HG03095 (cell line): ENCODE results near the gene ZBP1.

Experiments used
- ATAC-seq: cut with Tn5 transposase; IDR thresholded peaks from one replicate; pipeline ENCODE4 v1.9.1; 2021; ENCODE audit warnings: moderate library complexity; ENCODE audit not compliant: unreplicated experiment

The ZBP1 gene

DNA sequence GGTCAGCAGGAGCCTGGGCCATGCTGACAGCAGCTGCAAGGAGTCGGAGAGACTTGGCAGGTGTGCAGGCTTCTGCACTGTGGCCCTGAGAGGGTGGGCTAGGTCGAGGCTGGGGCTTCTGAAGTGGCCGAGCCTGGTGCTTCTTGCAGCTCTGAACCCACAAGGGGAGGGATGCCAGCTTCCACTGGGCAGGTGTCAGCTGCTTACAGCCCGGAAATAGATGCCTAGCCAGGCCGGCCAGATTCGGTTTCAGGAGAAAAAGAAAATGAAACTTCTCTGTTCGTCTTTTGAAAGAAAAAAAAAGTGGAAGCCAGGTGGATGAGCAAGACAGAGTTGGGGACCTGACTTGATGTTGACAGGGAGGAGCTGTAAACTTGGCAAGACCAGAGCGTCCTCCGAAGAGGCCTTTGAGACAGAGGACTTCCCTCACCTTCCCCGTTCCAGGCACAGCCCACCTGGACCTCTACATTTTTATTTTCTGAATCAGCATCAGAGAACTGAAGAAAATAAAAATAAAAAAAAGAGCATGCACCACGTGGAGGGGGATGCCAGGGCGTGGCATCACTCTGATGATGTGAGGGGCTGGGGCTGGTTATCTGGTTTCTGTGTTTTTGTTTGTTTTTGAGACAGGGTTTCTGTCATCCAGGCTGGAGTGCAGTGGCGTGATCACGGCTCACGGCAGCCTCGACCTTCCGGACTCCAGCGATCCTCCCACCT lies at the start of gene ZBP1:
Gene ZBP1, minus strand, starts transcription at position 153 of the 717 bp plus-strand sequence. Its CDS starts 131 bp downstream, at position 22.
- ATAC-seq, result peak; percentile 42

DNA sequence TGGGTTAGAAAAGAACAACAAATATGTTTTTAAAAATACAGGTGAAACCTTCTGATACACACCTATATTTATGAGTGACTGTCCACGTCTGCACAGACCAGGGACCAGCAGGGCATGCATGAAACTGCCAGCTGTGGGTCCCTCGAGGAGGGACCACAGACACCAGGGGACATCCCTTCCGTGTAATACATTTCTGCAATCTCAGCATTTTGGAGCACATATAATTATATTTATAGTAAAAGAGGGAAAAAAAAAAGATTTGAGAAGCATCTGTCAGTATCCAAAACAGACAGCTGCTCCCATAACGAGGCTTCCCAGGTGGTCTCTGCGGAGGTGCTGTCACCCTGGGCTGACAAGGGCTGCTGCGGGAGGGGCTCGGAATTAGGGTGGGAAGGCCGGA lies 49.4 kb upstream of the ZBP1 start:
- ATAC-seq, result no peak

GRCh38 chr20:57667924-57668782 lies 47.9 kb upstream of the ZBP1 start:
- no peak for ATAC-seq

- no peak for ATAC-seq
Observed at GRCh38 chr20:57667388-57667787, 47.2 kb upstream of the ZBP1 start.

GRCh38 chr20:57666834-57667157 lies 46.6 kb upstream of the ZBP1 start:
- no peak for ATAC-seq

DNA sequence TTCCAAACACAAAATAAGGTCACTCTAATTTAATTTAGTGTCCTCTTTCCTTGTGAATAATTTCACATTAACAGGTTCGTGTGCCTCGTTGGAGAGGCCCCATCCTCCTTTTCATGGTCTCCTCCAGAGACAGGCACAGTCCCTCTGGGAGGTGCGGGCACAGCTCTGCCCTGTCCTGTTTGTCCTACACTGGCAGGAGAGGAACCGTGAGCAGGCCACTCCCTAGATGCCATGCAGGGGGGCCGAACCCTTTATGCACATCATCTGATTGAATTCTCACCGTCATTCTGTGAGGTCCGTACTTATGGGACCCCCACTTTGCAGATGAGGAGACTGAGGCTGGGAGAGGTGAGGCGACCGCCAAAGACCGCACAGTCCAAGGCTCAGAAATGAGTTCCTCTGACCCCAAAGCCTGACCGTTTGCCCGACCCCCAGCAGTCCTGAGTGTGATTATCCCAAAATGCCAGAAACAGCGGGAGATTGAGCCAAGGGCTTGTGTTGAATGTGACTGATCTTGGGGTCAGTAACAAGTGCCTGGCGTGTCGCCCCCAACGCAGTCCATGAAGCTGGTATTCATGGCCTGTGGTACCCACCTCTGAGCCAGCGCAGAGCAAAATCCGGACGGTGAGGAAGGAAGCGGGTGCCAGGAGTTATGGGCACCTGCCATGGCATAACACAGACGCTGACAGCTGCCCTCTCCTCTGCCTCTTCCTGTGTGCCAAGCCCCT lies 46.0 kb upstream of the ZBP1 start:
- no peak for ATAC-seq

DNA sequence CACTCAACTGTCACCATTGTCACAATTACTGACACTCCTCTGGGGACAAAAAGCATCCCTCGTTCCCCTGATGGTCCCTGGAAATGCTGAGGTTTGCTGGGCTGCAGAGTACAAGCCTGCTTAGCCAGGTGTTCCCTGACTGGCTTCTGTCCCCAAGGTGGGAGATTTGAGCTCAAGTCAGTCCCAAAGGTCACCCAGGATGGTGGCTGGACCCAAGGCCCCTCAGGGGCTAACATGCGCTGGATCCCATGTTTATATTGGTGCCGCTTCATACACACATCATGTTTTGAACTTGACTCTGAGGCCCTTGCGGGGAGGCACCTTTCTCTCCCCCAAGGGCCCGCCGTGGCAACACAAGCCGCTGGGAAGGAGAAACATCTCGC lies 45.4 kb upstream of the ZBP1 start:
- ATAC-seq, result no peak

DNA sequence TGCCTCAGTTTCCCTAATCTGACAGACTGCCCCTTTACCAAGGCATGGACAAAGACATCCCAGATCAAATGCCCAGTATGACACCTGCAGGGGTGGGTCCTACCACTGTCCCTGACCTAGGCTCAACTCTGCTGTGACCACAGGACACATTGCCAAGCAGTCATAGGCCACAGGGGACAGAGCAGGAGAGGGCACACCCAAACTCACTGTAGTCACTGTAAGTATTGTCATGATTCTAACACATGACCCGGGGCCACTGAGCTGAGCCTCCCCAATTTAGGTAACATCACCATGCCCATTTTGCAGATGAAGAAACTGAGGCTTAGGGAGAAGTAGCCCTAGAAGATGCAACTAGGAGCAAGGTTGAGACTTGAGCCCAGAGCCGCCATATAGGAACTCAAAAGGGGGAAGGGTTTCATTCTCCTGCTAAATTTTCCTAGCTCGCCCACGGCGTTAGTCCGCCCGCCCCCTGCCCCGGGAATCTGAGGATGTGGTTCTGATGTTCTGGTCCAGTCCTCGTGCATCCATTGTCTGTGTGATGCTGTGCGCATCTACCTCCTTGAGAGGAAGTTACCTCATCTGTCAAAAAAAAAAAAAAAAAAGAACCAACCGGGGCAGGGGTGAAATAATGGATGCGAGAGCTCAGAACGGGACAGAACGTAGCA lies 44.8 kb upstream of the ZBP1 start:
- no peak for ATAC-seq

DNA sequence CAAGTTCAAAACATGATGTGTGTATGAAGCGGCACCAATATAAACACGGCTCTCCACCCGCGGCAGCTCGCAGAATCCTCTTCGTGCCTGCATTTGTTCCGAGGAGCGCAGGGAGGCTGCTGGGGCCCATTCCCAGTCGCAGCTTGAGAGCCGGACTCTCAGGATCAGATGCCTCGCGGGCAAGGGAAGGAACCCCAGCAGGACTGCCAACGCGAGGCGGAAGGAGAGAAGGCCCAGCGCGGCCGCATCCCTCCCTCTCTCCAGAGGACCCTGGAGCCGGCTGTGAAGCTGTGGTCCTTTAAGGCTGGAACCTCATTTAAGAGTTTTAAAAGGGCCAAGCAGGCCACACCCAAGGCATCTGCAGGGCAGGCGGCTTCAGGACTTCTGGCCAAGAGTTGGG lies 44.2 kb upstream of the ZBP1 start:
- ATAC-seq, result no peak

DNA sequence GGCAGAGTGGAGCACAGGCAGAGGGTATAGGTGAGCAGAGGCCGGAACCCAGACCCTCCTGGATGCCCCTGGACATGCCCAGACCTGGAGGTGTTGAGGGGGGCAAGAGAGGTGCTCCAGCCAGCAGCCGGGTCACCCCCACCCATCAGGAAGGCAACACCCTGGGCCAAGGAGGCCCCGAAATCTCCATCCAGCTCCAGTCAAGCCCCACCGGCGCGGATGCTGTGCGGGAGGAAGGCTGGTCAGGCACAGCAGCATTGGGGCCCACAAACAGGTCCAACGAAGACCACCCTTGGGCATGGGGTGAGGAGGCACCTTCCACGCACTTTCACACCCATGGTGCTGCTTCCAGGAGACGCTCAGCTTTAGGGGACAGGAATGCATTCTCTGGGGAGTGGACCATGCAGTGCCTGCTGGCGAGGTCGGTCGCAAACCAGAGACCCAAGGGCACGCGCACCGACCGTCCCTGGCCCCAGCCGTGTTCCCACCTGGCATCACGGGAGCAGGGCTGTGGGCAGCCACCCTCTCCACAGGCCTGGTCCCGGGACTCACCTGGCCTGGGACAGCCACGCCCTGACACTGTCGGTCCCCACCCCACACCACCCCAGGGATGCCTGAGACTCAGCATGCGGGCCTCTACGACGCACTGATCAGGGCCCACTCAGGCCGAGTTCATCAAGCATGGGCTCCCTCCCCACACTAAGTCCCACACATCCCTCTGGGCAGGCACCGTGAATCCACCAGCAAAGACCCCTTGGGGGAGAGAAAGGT lies 43.6 kb upstream of the ZBP1 start:
- no peak for ATAC-seq

DNA sequence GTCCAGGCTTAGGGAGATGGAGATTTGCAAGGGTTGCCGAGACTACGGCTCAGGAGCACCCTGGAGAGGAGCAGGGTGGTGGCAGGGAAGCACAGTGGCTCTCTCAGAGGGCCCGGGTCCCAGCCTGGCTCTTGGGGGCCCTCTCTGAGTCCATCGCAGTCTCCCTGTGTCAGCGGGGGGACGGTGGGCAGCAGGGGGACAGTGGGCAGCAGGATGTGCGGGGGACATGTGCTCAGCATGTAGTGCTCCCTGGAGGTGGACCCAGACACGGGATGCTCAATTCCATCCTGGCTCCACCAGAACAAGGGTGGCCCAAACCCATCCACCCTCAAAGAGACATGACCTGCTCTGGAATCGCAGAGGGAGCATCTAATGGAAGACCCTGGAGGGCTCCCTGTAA lies 43.0 kb upstream of the ZBP1 start:
- ATAC-seq, result no peak

DNA sequence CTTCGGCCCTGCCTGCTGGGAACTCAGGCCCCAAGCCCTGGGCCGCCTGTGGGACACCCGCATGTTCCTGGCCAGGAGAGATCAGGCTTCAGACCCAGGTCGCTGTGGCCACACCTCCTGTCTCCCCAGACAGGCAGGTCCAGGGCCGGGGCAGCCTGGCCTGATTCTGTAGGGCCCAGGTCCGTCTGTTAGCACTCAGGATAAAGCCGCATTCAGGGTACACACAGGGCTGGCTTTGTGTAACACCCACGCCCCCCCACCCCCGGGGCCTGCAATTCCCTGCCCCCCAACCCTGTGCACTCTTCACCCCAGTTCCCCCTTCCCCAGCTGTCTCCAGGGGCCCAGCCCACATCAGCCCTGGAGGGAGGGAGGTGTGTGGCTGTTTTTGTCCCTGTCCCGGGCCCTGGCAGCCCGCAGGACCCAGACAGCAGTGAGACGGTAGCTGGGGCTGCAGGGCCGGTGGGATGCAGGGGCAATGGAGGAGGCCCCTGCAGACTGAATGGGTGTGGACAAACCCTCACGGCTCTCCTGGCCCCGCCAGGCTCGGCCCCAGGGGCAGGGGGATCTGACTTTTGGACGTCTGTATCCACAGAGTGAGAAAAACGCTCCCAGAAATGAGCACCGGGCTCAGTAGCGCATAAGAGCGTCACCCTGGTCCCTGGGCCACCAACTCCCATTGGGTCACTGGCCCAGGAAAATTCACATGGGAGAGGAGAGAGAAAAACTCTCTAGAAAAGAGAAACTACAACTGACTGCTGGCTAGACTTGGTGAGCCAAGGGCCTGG lies 42.4 kb upstream of the ZBP1 start:
- no peak for ATAC-seq

DNA sequence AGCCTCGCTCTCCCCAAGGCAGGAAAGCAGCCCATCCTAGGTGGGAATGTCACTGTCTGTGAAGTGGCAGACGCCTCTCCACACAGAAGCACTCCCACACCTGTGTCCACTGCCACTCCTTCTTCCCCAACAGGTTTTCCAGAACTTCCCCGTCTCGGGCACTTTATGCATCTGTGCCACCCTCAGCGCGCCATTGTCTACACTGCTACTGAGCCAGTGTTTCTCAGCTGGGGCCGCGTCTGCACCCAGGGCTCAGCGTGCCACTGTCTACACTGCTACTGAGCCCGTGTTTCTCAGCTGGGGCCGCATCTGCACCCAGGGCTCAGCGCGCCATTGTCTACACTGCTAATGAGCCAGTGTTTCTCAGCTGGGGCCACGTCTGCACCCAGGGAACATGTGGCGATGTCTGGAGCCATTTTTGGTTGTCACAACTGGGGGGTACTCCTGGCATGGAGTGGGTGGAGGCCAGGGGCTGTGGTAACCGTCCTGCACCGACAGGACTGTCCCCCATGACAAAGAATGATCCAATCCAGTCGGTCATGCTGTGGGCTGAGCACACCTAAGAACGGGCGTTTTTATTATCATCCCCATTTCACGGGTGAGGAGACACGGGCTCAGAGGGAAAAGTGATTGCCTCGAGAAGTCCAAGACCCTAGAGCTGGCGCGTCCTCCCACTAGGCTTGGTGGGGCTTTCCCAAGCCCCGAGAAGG lies 41.7 kb upstream of the ZBP1 start:
- ATAC-seq, result no peak

DNA sequence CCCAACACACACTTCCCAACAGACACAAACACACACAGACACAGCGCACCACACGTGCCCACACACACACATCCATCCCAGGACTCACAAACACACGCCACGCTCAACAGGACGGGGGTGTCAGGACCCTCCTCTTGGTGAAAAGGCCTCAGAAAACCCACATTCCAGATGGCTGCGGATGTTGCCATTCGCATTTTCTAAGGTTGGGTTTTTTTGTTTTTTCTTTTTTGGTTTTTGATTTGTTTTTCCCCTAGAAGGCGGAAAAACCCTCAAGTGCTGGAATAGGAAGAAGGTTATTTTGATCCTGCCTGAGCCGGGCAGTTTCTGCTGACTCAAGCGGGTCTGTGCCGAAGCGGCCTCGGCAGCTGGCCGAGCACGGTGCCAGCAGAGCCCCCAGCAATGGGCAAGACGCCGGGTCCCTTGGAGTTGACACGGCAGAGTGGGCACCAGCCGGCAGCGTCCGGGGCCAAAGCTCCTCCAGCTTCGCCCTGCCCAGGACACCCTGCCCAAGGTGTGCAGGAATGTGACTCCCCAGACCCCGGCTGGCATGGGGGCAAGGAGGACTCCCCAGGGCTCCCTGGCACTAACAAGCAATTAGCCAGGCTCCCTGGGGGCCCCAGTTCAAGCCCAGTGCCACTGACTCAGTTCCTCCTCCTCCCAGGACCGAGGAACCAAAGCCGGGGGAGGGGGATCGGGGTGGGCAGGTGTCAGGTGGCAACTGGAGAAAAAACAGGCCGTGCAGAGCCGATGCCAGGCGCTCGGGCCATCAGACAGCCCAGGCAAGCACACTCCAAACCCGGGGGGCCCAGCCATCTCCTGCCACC lies 40.9 kb upstream of the ZBP1 start:
- ATAC-seq, result no peak

- no peak for ATAC-seq
Observed at GRCh38 chr20:57660181-57660921, 40.1 kb upstream of the ZBP1 start.

DNA sequence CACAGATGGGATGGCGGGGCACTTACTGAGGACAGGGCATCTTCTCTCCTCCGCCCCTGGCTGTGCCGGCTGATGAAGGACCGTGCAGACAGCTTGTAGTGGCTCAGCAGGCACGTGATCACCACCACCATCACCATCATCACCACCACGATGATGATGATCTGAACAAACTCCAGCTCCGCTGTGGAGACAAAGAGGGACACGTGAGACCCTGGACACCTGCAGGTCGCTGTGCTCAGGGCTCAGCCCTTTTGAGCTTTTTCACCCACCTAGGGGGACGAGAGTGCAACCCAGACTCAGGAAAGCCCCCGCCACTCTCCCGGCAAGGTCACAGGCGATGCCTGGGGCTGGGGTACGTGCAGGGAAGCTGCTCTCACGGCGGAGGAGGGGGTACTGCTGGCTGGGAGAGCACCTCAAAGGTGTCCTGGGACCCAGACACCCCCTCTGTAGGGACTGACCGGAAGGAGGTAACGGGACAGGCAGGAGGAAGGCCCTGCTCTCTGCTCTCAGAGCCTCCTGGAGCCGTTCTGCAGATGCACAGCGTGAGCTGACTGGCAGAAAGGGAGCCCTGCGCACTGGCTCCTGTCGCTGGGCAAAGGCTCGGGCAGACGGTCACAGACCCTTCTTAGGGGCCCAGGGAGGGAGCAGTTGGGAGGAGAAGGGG lies 39.4 kb upstream of the ZBP1 start:
- no peak for ATAC-seq
